Common myeloid progenitor, CD34-positive (primary cell): ENCODE results near the gene ARL11.

Experiments
- CTCF ChIA-PET: fragments of 350-600 bp; sonication (Branson Sonifier 250); formaldehyde crosslinking; loops from one replicate; lab custom pipeline; 2021; ENCODE audit warnings: antibody characterized with exemption; lab: Charles Lee
- POLR2A ChIA-PET: fragments of 350-600 bp; sonication (Branson Sonifier 250); formaldehyde crosslinking; loops from one replicate; lab custom pipeline; 2021; ENCODE audit warnings: antibody characterized with exemption; lab: Charles Lee
- DNase-seq, 3 donors: peaks; one replicate each; pipeline versions ENCODE4 v3.0.0 to v3.0.0-alpha.2; 2013
- H3K27ac ChIP-seq, 2 experiments: 1 replicate in 1 of 2; 2 replicates in 1 of 2; pipeline ENCODE4 v1.7.0; 2013; ENCODE audit warnings: inconsistent platforms in 2 of 2, low read length in 2 of 2, mild to moderate bottlenecking in 2 of 2, low read depth in 1 of 2, moderate library complexity in 1 of 2; ENCODE audit not compliant: severe bottlenecking in 2 of 2, insufficient read depth in 1 of 2, poor library complexity in 1 of 2
- H3K27me3 ChIP-seq, 5 experiments: replicated peaks in 2 of 5; 1 replicate in 3 of 5; 2 replicates in 2 of 5; pipeline versions ENCODE4 v1.6.1 to v1.7.0; 2013; ENCODE audit warnings: low read length in 4 of 5, mild to moderate bottlenecking in 2 of 5, moderate library complexity in 2 of 5, inconsistent platforms in 1 of 5; ENCODE audit not compliant: insufficient read depth in 5 of 5, control insufficient read depth in 4 of 5
- H3K36me3 ChIP-seq, 4 experiments: 1 replicate in 2 of 4; 2 replicates in 2 of 4; pipeline versions ENCODE4 v1.6.1 to v1.7.0; 2013; ENCODE audit warnings: low read length in 3 of 4, control low read depth in 1 of 4, mild to moderate bottlenecking in 1 of 4; ENCODE audit not compliant: control insufficient read depth in 4 of 4, insufficient read depth in 4 of 4
- H3K4me1 ChIP-seq, 4 experiments: 1 replicate in 3 of 4; 2 replicates in 1 of 4; pipeline versions ENCODE4 v1.6.1 to v1.7.1; 2013; ENCODE audit warnings: low read length in 3 of 4, mild to moderate bottlenecking in 3 of 4, control low read depth in 1 of 4, inconsistent platforms in 1 of 4, moderate library complexity in 1 of 4; ENCODE audit not compliant: control insufficient read depth in 4 of 4, insufficient read depth in 4 of 4; ENCODE audit errors: control extremely low read depth in 1 of 4
- H3K4me3 ChIP-seq, 7 experiments: 1 replicate in 4 of 7; 2 replicates in 3 of 7; pipeline versions ENCODE4 v1.5.1 to v1.7.0; 2013; ENCODE audit warnings: mild to moderate bottlenecking in 7 of 7, low read length in 6 of 7, moderate library complexity in 6 of 7, inconsistent platforms in 2 of 7, low read depth in 2 of 7, control low read depth in 1 of 7; ENCODE audit not compliant: insufficient read depth in 4 of 7, control insufficient read depth in 1 of 7; ENCODE audit errors: extremely low read depth in 1 of 7
- H3K9me3 ChIP-seq, 5 experiments: 1 replicate in 4 of 5; 2 replicates in 1 of 5; pipeline versions ENCODE4 v1.6.1 to v1.7.1; 2013; ENCODE audit warnings: low read length in 4 of 5, mild to moderate bottlenecking in 2 of 5, inconsistent platforms in 1 of 5, low read depth in 1 of 5, moderate library complexity in 1 of 5; ENCODE audit not compliant: control insufficient read depth in 4 of 5, insufficient read depth in 2 of 5; ENCODE audit errors: control extremely low read depth in 1 of 5
- WGBS: methylation state at CpG from one replicate; pipeline ENCODE4 v1.1.5; 2013; ENCODE audit not compliant: insufficient coverage; 5-methylcytosine and 5-hydroxymethylcytosine counted together

Gene ARL11

GRCh38 chr13:49625392-49626079, 2.8 kb upstream of the ARL11 start:
- H3K36me3 ChIP-seq: peaks cover 0 to 5% (median 2%) of the 10 kb centered on the region in 4 experiments
- no peaks in the 10 kb centered on the region for H3K9me3 ChIP-seq
- no peak overlapping the region for H3K4me3 ChIP-seq
- no peak overlapping the region for H3K27ac ChIP-seq
- 93% methylated on average over 12 of the region's 12 CpGs for WGBS
- ChIA-PET CTCF (interaction anchor here (1.3 kb wide), 1 partner anchor 20 kb away, joined by 4 read pairs; no protein-coding TSS in a partner anchor), POLR2A (no interaction called here)
- peaks cover 7 to 33% (median 19%) of the 10 kb centered on the region in 4 experiments for H3K4me1 ChIP-seq
- H3K27me3 ChIP-seq: no peaks in the 10 kb centered on the region
- no peak for DNase-seq

- Histone ChIP-seq H3K4me1 (peaks cover 7 to 32% (median 19%) of the 10 kb centered on the region in 4 experiments), H3K9me3 (peaks cover 0 to 2% (median 0%) of the 10 kb centered on the region in 5 experiments), H3K27me3 (no peaks in the 10 kb centered on the region), H3K4me3 (peak overlapping the region in 6 of 7 experiments; percentile 62 to 88 (median 80)), H3K27ac (peak overlapping the region in 1 of 2 experiments; percentile 73), H3K36me3 (peaks cover 2 to 15% (median 7%) of the 10 kb centered on the region in 4 experiments)
- POLR2A ChIA-PET: no interaction called here
- CTCF ChIA-PET: interaction anchor here (0.7 to 4.6 kb wide), 3 partner anchors 11 to 163 kb away, joined by 3 to 29 read pairs (median 3); no protein-coding TSS in a partner anchor
- 81% methylated on average over 5 of the region's 8 CpGs for WGBS
- DNase-seq: peak in 1 of 3 donors; percentile 45
Observed at GRCh38 chr13:49629196-49629938, 1.1 kb downstream of the ARL11 start.

- Histone ChIP-seq H3K4me3 (peak overlapping the region in 3 of 7 experiments; percentile 82 to 88 (median 85)), H3K9me3 (peaks cover 0 to 2% (median 0%) of the 10 kb centered on the region in 5 experiments), H3K36me3 (peaks cover 2 to 15% (median 7%) of the 10 kb centered on the region in 4 experiments), H3K27me3 (no peaks in the 10 kb centered on the region), H3K4me1 (peaks cover 7 to 34% (median 21%) of the 10 kb centered on the region in 4 experiments), H3K27ac (no peak overlapping the region)
- POLR2A ChIA-PET: no interaction called here
- WGBS: 74% methylated on average over 4 of the region's 4 CpGs
- CTCF ChIA-PET: interaction anchor here (1.3 to 4.6 kb wide), 2 partner anchors 10 to 164 kb away, joined by 3 to 29 read pairs; no protein-coding TSS in a partner anchor
- DNase-seq: no peak
Observed at GRCh38 chr13:49629947-49630346, 1.6 kb downstream of the ARL11 start.

- peaks cover 2 to 15% (median 7%) of the 10 kb centered on the region in 4 experiments for H3K36me3 ChIP-seq
- POLR2A ChIA-PET: no interaction called here
- 94% methylated on average over 16 of the region's 16 CpGs for WGBS
- H3K27me3 ChIP-seq: no peaks in the 10 kb centered on the region
- H3K27ac ChIP-seq: no peak overlapping the region
- peaks cover 7 to 39% (median 23%) of the 10 kb centered on the region in 4 experiments for H3K4me1 ChIP-seq
- no peak for DNase-seq
- CTCF ChIA-PET: interaction anchor here (1.0 to 4.6 kb wide), 4 partner anchors 10 to 297 kb away, joined by 3 to 29 read pairs (median 4); no protein-coding TSS in a partner anchor
- H3K9me3 ChIP-seq: peaks cover 0 to 2% (median 0%) of the 10 kb centered on the region in 5 experiments
- H3K4me3 ChIP-seq: peak overlapping the region in 1 of 7 experiments; percentile 11
Observed at GRCh38 chr13:49630580-49630979, 2.3 kb downstream of the ARL11 start.

GRCh38 chr13:49632156-49632555, 3.8 kb downstream of the ARL11 start:
- CTCF ChIA-PET: interaction anchor here (0.7 kb wide), 1 partner anchor 20 kb away, joined by 3 read pairs; no protein-coding TSS in a partner anchor
- Histone ChIP-seq H3K27me3 (no peaks in the 10 kb centered on the region), H3K27ac (no peak overlapping the region), H3K9me3 (peaks cover 0 to 2% (median 0%) of the 10 kb centered on the region in 5 experiments), H3K4me3 (no peak overlapping the region), H3K36me3 (peaks cover 3 to 15% (median 7%) of the 10 kb centered on the region in 4 experiments), H3K4me1 (peaks cover 12 to 51% (median 25%) of the 10 kb centered on the region in 4 experiments)
- DNase-seq: no peak
- POLR2A ChIA-PET: no interaction called here
- WGBS: 95% methylated on average over 4 of the region's 5 CpGs

- peaks cover 3 to 15% (median 7%) of the 10 kb centered on the region in 4 experiments for H3K36me3 ChIP-seq
- ChIA-PET POLR2A (no interaction called here), CTCF (interaction anchor here (0.9 kb wide), 1 partner anchor 11 kb away, joined by 3 read pairs; no protein-coding TSS in a partner anchor)
- peaks cover 0 to 2% (median 0%) of the 10 kb centered on the region in 5 experiments for H3K9me3 ChIP-seq
- no peak overlapping the region for H3K27ac ChIP-seq
- no peak overlapping the region for H3K4me3 ChIP-seq
- WGBS: 94% methylated on average over 2 of the region's 4 CpGs
- DNase-seq: no peak
- H3K4me1 ChIP-seq: peaks cover 12 to 41% (median 18%) of the 10 kb centered on the region in 4 experiments
- H3K27me3 ChIP-seq: no peaks in the 10 kb centered on the region
Observed at GRCh38 chr13:49633710-49634109, 5.4 kb downstream of the ARL11 start.
